Common myeloid progenitor, CD34-positive (primary cell): ENCODE measurements around the gene UBQLN4.
A peak's percentile ranks its signal among the peaks of the same experiment; 100 is the strongest.

Experiments
- CTCF ChIA-PET: fragments of 350-600 bp; sonication (Branson Sonifier 250); formaldehyde crosslinking; loops from one replicate; lab custom pipeline; 2021; ENCODE audit warnings: antibody characterized with exemption; lab: Charles Lee
- POLR2A ChIA-PET: fragments of 350-600 bp; sonication (Branson Sonifier 250); formaldehyde crosslinking; loops from one replicate; lab custom pipeline; 2021; ENCODE audit warnings: antibody characterized with exemption; lab: Charles Lee
- DNase-seq, 3 donors: peaks; one replicate each; pipeline versions ENCODE4 v3.0.0 to v3.0.0-alpha.2; 2013
- H3K27ac ChIP-seq, 2 experiments: 1 replicate in 1 of 2; 2 replicates in 1 of 2; pipeline ENCODE4 v1.7.0; 2013; ENCODE audit warnings: inconsistent platforms in 2 of 2, low read length in 2 of 2, mild to moderate bottlenecking in 2 of 2, low read depth in 1 of 2, moderate library complexity in 1 of 2; ENCODE audit not compliant: severe bottlenecking in 2 of 2, insufficient read depth in 1 of 2, poor library complexity in 1 of 2
- H3K27me3 ChIP-seq, 5 experiments: replicated peaks in 2 of 5; 1 replicate in 3 of 5; 2 replicates in 2 of 5; pipeline versions ENCODE4 v1.6.1 to v1.7.0; 2013; ENCODE audit warnings: low read length in 4 of 5, mild to moderate bottlenecking in 2 of 5, moderate library complexity in 2 of 5, inconsistent platforms in 1 of 5; ENCODE audit not compliant: insufficient read depth in 5 of 5, control insufficient read depth in 4 of 5
- H3K36me3 ChIP-seq, 4 experiments: 1 replicate in 2 of 4; 2 replicates in 2 of 4; pipeline versions ENCODE4 v1.6.1 to v1.7.0; 2013; ENCODE audit warnings: low read length in 3 of 4, control low read depth in 1 of 4, mild to moderate bottlenecking in 1 of 4; ENCODE audit not compliant: control insufficient read depth in 4 of 4, insufficient read depth in 4 of 4
- H3K4me1 ChIP-seq, 4 experiments: 1 replicate in 3 of 4; 2 replicates in 1 of 4; pipeline versions ENCODE4 v1.6.1 to v1.7.1; 2013; ENCODE audit warnings: low read length in 3 of 4, mild to moderate bottlenecking in 3 of 4, control low read depth in 1 of 4, inconsistent platforms in 1 of 4, moderate library complexity in 1 of 4; ENCODE audit not compliant: control insufficient read depth in 4 of 4, insufficient read depth in 4 of 4; ENCODE audit errors: control extremely low read depth in 1 of 4
- H3K4me3 ChIP-seq, 7 experiments: 1 replicate in 4 of 7; 2 replicates in 3 of 7; pipeline versions ENCODE4 v1.5.1 to v1.7.0; 2013; ENCODE audit warnings: mild to moderate bottlenecking in 7 of 7, low read length in 6 of 7, moderate library complexity in 6 of 7, inconsistent platforms in 2 of 7, low read depth in 2 of 7, control low read depth in 1 of 7; ENCODE audit not compliant: insufficient read depth in 4 of 7, control insufficient read depth in 1 of 7; ENCODE audit errors: extremely low read depth in 1 of 7
- H3K9me3 ChIP-seq, 5 experiments: 1 replicate in 4 of 5; 2 replicates in 1 of 5; pipeline versions ENCODE4 v1.6.1 to v1.7.1; 2013; ENCODE audit warnings: low read length in 4 of 5, mild to moderate bottlenecking in 2 of 5, inconsistent platforms in 1 of 5, low read depth in 1 of 5, moderate library complexity in 1 of 5; ENCODE audit not compliant: control insufficient read depth in 4 of 5, insufficient read depth in 2 of 5; ENCODE audit errors: control extremely low read depth in 1 of 5
- WGBS: methylation state at CpG from one replicate; pipeline ENCODE4 v1.1.5; 2013; ENCODE audit not compliant: insufficient coverage; 5-methylcytosine and 5-hydroxymethylcytosine counted together

UBQLN4 gene

DNA sequence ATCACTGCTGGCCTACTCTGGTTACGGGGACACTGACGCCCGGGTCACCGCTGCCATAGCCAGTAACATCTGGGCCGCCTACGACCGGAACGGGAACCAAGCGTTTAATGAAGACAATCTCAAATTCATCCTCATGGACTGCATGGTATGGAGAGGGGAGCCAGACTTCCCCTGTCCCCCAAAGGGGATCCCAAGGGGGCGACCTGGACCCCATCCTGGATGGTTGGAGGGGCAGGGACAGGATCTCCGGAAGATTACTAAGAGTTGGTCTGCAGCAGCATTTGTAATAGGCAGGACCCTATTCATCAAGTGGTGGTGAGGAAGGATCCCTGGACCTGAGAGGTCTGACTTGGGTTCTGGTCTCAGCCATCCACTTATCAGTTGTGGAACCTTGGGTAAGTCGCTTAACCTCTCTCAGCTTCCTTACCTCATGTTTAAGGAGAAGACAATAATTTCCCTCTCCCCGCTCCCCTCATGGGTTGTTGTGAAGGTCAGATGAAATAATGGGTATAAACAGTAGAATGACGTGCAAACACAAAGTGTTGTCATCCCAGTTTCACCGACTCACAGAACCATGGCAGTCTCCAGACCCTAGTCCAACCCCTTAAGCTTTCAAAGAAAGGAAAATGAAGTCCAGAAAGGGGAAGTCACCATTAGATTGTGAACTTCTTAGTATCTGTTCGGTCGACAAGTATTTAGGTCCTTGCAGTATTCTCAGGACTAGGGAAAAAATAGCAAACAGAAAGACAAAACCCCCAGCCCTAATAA is 1.9 kb upstream of the UBQLN4 start:
- no peaks in the 10 kb centered on the region for H3K27me3 ChIP-seq
- ChIA-PET CTCF (interaction anchor here (3.0 kb wide), 1 partner anchor 11 kb away, joined by 15 read pairs; no protein-coding TSS in a partner anchor), POLR2A (interaction anchor here (0.7 kb wide), 1 partner anchor 697 kb away, joined by 3 read pairs; no protein-coding TSS in a partner anchor)
- peaks cover 8 to 31% (median 22%) of the 10 kb centered on the region in 4 experiments for H3K4me1 ChIP-seq
- peak overlapping the region; percentile 79 to 99 (median 95) for H3K4me3 ChIP-seq
- WGBS = 23% methylated on average over 6 of the region's 17 CpGs
- H3K27ac ChIP-seq = peak overlapping the region; percentile 33 to 92
- peaks cover 0 to 30% (median 9%) of the 10 kb centered on the region in 4 experiments for H3K36me3 ChIP-seq
- H3K9me3 ChIP-seq = no peaks in the 10 kb centered on the region
- peak in 2 of 3 donors; percentile 30 to 37 for DNase-seq

DNA sequence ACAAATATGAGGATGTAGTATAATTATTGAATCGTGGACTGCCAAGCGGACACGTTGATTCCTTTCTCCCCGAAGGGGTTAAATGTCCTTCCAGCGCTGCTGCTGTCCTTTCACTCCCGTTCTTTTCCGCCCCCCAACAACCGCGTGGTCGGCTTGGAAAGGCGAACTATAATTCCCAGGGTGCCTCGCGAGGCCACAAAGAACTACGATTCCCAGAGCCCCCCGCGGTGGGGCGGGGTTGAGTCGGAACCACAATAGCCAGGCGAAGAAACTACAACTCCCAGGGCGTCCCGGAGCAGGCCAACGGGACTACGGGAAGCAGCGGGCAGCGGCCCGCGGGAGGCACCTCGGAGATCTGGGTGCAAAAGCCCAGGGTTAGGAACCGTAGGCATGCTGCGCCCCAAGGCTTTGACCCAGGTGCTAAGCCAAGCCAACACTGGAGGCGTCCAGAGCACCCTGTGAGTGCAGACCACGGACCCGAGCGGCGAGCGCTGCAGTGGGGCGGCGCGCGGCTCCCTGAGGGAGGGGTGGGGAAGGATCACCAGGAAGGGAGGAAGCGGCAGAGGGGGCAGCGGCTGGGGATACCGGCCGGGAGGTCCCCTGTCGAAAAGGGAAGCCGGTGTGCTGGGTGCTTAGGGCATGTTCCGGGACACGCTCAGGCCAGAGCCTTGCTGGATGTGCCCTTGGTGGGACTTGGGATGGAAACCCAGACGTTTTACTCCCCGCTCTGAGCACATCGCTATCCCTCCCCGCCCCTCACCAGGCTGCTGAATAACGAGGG is 1.1 kb upstream of the UBQLN4 start, which contains the start of gene LAMTOR2:
Gene LAMTOR2 (plus strand): TSS at position 283 of the 781 bp plus-strand sequence. CDS start 108 bp downstream, at position 391.
- peak within 1 kb of the TSS; percentile 79 to 99 (median 95) for H3K4me3 ChIP-seq
- POLR2A ChIA-PET = interaction anchor here (0.6 to 0.7 kb wide), 2 partner anchors 56 to 697 kb away, joined by 3 read pairs; no protein-coding TSS in a partner anchor
- peak; percentile 93 to 96 (median 94) for DNase-seq
- H3K27me3 ChIP-seq = no peaks in the 10 kb centered on the region
- H3K27ac ChIP-seq = peak within 1 kb of the TSS; percentile 68 to 92
- CTCF ChIA-PET = interaction anchor here (0.9 to 1.4 kb wide), 4 partner anchors 8 to 30 kb away, joined by 3 to 6 read pairs (median 4); no protein-coding TSS in a partner anchor
- H3K36me3 ChIP-seq = peaks cover under 1 to 35% (median 17%) of the 10 kb centered on the region in 4 experiments
- peaks cover 8 to 31% (median 22%) of the 10 kb centered on the region in 4 experiments for H3K4me1 ChIP-seq
- 0% methylated on average over 49 of the region's 53 CpGs for WGBS
- H3K9me3 ChIP-seq = no peaks in the 10 kb centered on the region

DNA sequence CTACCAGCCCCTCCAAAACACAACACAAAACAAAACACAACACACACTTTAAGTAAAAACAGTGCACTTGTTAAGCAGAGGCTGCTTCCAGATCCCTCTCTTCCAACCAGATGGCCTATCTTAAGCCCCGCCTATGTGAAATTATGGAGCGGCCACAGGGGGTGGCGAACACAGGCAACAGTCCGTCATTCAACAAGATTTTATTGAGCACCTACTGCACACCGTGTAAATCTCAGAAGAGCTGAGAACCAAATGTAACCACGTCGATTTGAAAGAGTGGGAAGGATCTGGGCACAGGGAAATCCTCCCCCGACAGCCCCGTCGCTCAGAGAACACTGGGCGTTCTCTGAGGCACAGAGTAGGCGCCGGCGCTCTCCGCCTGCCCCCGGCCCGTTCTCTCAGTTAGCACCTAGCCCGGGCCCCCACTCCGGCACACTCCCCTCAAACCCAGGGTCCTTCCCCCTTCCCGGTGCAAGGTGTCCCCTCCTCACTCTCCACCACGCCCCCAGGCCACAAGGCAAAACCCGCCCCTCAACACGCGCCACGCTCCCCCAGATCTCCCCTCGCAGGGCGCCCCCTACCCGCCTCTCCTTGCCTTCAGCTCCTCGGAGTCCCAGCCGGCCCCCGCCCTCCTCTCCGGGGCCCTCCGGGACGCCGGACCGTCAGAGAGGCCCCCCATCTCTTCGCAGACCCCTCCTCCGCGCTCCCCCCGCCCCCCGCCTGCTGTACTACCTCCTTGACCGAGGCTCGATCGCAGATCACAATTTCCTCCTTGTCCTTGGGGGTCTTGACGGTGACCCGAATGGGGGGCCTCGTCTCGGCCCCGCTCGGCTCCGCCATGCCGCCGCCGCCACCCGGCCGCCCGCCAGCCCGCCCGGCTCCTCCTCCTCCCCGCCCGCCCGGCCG is 483 bp downstream of the UBQLN4 start:
- no peaks in the 10 kb centered on the region for H3K9me3 ChIP-seq
- ChIA-PET POLR2A (interaction anchor here (0.6 to 1.3 kb wide), 4 partner anchors 8 to 119 kb away, joined by 3 to 4 read pairs (median 4); partner anchors contain the start of gene KHDC4), CTCF (interaction anchor here (1.4 to 1.5 kb wide), 3 partner anchors 15 to 22 kb away, joined by 3 read pairs; no protein-coding TSS in a partner anchor)
- peaks cover 5 to 43% (median 27%) of the 10 kb centered on the region in 4 experiments for H3K36me3 ChIP-seq
- H3K27me3 ChIP-seq = no peaks in the 10 kb centered on the region
- peak; percentile 82 to 89 (median 87) for DNase-seq
- H3K4me1 ChIP-seq = peaks cover 8 to 31% (median 22%) of the 10 kb centered on the region in 4 experiments
- WGBS = under 1% methylated on average over 23 of the region's 63 CpGs
- H3K27ac ChIP-seq = peak overlapping the region in 1 of 2 experiments; percentile 54
- peak overlapping the region; percentile 40 to 93 (median 84) for H3K4me3 ChIP-seq

DNA sequence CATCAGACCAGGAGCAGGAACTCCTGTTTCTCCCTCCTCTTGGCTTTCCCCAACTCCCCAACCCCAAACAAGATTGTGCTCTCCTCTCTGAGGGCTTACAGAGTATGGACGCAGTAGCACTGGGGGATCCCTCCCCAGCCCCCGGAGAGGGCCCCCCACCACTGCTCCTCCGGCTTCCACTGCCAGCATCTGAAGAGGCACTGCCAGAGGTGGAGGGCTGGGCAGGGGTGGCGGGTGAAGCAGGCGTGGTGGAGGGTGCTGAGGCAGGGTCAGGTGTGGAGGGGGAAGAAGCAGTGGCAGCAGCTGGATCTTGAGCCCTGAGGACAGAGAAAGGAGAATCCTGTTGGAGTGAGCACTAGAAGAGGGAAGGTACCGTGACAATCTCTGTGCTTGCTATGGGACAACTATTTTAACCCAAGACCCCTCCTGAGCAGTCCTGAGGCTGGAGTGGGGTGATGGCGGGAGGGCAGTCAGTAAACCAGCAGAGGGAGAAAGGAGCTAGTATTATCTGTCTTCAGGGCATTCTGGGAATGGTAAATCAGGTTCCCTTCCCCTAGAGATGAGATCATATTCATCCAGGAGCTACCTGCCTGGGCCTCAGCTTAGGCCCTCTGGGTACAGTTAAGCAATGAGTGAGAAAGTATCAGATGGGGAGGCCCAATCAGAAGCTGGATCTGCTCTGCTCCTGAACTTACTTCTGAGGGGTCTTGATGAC is 2.4 kb downstream of the UBQLN4 start:
- no peaks in the 10 kb centered on the region for H3K9me3 ChIP-seq
- DNase-seq = no peak
- H3K36me3 ChIP-seq = peaks cover 5 to 33% (median 24%) of the 10 kb centered on the region in 4 experiments
- no CpG with 5 or more reads among the region's 7 CpGs for WGBS
- H3K27ac ChIP-seq = no peak overlapping the region
- peaks cover 8 to 25% (median 19%) of the 10 kb centered on the region in 4 experiments for H3K4me1 ChIP-seq
- no peak overlapping the region for H3K4me3 ChIP-seq
- ChIA-PET POLR2A (interaction anchor here (0.5 to 0.7 kb wide), 2 partner anchors 12 to 59 kb away, joined by 3 read pairs; no protein-coding TSS in a partner anchor), CTCF (interaction anchor here (0.9 to 1.9 kb wide), 5 partner anchors 10 to 113 kb away, joined by 3 to 6 read pairs (median 4); partner anchors contain the start of gene RAB25)
- no peaks in the 10 kb centered on the region for H3K27me3 ChIP-seq

DNA sequence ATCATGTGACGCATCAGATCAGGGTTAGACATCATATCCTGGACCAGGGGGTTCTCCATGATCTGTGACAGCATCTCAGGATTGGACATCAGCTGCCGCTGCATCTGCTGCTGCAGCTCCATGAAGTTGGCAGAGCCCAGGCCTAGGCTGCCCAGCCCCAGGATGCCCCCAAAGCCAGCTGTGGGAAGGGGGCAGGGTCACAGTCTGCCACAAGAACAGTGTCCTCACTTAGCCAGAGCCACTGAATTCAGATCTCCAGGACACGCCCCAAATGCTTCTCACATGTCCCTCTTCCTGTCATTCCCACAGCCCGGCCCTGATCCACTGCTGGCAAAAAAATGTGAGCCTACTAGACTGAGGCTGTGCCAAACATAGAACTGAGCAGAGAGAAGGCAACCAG is 3.2 kb downstream of the UBQLN4 start:
- no peaks in the 10 kb centered on the region for H3K27me3 ChIP-seq
- H3K36me3 ChIP-seq = peaks cover 7 to 33% (median 24%) of the 10 kb centered on the region in 4 experiments
- H3K4me3 ChIP-seq = no peak overlapping the region
- POLR2A ChIA-PET = no interaction called here
- peaks cover 5 to 18% (median 11%) of the 10 kb centered on the region in 4 experiments for H3K4me1 ChIP-seq
- no peak overlapping the region for H3K27ac ChIP-seq
- no peaks in the 10 kb centered on the region for H3K9me3 ChIP-seq
- 96% methylated on average over 4 of the region's 4 CpGs for WGBS
- CTCF ChIA-PET = interaction anchor here (1.0 to 1.9 kb wide), 3 partner anchors 16 to 25 kb away, joined by 3 to 6 read pairs (median 3); no protein-coding TSS in a partner anchor
- no peak for DNase-seq
